ENCODE measurements around the gene SRSF5.
A peak's percentile ranks its signal among the peaks of the same experiment; 100 is the strongest.

Gene SRSF5

DNA sequence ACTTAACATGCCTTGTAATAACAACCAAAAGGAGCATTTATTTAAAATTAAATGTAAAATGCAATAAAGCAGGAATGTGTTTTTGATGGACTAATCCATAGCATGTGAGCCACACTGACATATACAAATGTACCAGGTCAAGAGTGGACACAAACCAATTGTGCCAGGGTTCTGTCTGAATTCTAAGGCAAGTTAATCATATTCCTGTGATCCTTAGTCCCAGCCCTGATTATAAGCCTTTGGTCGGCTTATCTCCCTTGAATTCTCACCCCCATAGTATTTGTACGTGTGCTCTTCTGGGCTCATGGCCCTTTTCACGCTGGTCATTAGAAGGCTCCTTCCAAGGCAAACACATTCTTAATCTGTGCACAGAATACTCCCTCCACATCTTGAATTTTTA is 10.6 kb upstream of the SRSF5 start:
- H3K4me1 ChIP-seq (ENCODE audit: control insufficient read depth, insufficient read depth, low read depth, low read length) = no peaks in the 10 kb centered on the region
- 96% methylated on average over 3 of the region's 3 CpGs for WGBS
- H2BK120ac ChIP-seq (ENCODE audit: low read depth, low read length) = no peak overlapping the region
- no peak overlapping the region for H3K9ac ChIP-seq (ENCODE audit: low read length)
- no peak overlapping the region for H3K4me3 ChIP-seq (ENCODE audit: insufficient read depth in 1 of 2, low read depth in 1 of 2, low read length in 2 of 2)
- H3K4me2 ChIP-seq (ENCODE audit: low read length, poor library complexity, severe bottlenecking) = no peak overlapping the region
- H3K79me1 ChIP-seq (replicated peaks; ENCODE audit: low read length, poor library complexity, severe bottlenecking) = no peaks in the 10 kb centered on the region
- H2AK5ac ChIP-seq (ENCODE audit: low read length, severe bottlenecking) = no peak overlapping the region
- no peak overlapping the region for H2BK5ac ChIP-seq (ENCODE audit: low read depth, low read length, poor library complexity, severe bottlenecking)
- H3K4ac ChIP-seq (ENCODE audit: low read depth in 1 of 2, low read length in 2 of 2) = no peak overlapping the region
- H3K9me3 ChIP-seq (ENCODE audit: control insufficient read depth, low read length) = no peaks in the 10 kb centered on the region
- no peaks in the 10 kb centered on the region for H3K27me3 ChIP-seq (ENCODE audit: control insufficient read depth in 1 of 2, insufficient read depth in 1 of 2, low read length in 2 of 2)
- H3K27ac ChIP-seq (ENCODE audit: low read length, poor library complexity, severe bottlenecking) = no peak overlapping the region
- H3K36me3 ChIP-seq (ENCODE audit: control insufficient read depth in 1 of 2, insufficient read depth in 2 of 2, low read depth in 1 of 2, low read length in 2 of 2) = no peaks in the 10 kb centered on the region
- no peak overlapping the region for H2BK12ac ChIP-seq (ENCODE audit: low read length in 2 of 2)
- no peak overlapping the region for H4K91ac ChIP-seq (ENCODE audit: low read length)
- H2AFZ ChIP-seq (ENCODE audit: low read depth, low read length) = no peak overlapping the region
- DNase-seq = no peak
- H3K18ac ChIP-seq (ENCODE audit: low read depth in 1 of 2, low read length in 2 of 2) = no peak overlapping the region
- no peak overlapping the region for H2BK15ac ChIP-seq (ENCODE audit: low read depth, poor library complexity, severe bottlenecking)
- H3K23ac ChIP-seq (ENCODE audit: low read length in 2 of 2) = no peak overlapping the region
- no peak overlapping the region for H3K14ac ChIP-seq (ENCODE audit: low read length in 2 of 2)
- no peak overlapping the region for H4K8ac ChIP-seq (ENCODE audit: low read length)

DNA sequence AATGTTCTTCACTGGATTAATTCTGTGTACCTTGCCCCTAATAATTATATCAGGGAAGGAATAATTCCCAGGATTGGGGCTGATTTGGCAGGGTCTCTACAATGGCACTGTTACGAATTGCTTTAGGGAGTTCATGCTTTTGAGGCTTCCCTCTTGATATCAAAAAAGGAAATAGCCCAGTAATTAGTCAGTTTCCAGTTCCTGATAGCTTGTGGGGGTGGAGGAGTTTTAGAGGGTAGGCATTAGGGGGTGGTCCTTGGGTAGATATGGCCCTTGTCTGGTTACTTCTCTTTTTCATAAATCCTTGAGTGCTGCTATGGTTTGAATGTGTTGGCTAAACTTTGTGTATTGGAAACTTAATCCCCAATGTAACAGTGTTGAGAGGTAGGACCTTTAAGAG is 6.1 kb upstream of the SRSF5 start:
- Histone ChIP-seq H3K4me3 (ENCODE audit: insufficient read depth in 1 of 2, low read depth in 1 of 2, low read length in 2 of 2) (no peak overlapping the region), H3K18ac (ENCODE audit: low read depth in 1 of 2, low read length in 2 of 2) (no peak overlapping the region), H2AK5ac (ENCODE audit: low read length, severe bottlenecking) (no peak overlapping the region), H3K79me1 (replicated peaks; ENCODE audit: low read length, poor library complexity, severe bottlenecking) (peaks cover 2% of the 10 kb centered on the region), H3K27me3 (ENCODE audit: control insufficient read depth in 1 of 2, insufficient read depth in 1 of 2, low read length in 2 of 2) (no peaks in the 10 kb centered on the region), H3K14ac (ENCODE audit: low read length in 2 of 2) (no peak overlapping the region), H4K8ac (ENCODE audit: low read length) (no peak overlapping the region), H3K4me1 (ENCODE audit: control insufficient read depth, insufficient read depth, low read depth, low read length) (no peaks in the 10 kb centered on the region), H3K23ac (ENCODE audit: low read length in 2 of 2) (no peak overlapping the region), H4K91ac (ENCODE audit: low read length) (no peak overlapping the region), H2BK5ac (ENCODE audit: low read depth, low read length, poor library complexity, severe bottlenecking) (no peak overlapping the region), H2BK15ac (ENCODE audit: low read depth, poor library complexity, severe bottlenecking) (no peak overlapping the region), H3K4me2 (ENCODE audit: low read length, poor library complexity, severe bottlenecking) (no peak overlapping the region), H3K9ac (ENCODE audit: low read length) (no peak overlapping the region), H3K4ac (ENCODE audit: low read depth in 1 of 2, low read length in 2 of 2) (no peak overlapping the region), H3K36me3 (ENCODE audit: control insufficient read depth in 1 of 2, insufficient read depth in 2 of 2, low read depth in 1 of 2, low read length in 2 of 2) (no peaks in the 10 kb centered on the region), H2BK120ac (ENCODE audit: low read depth, low read length) (no peak overlapping the region), H3K9me3 (ENCODE audit: control insufficient read depth, low read length) (no peaks in the 10 kb centered on the region), H2BK12ac (ENCODE audit: low read length in 2 of 2) (no peak overlapping the region), H3K27ac (ENCODE audit: low read length, poor library complexity, severe bottlenecking) (no peak overlapping the region), H2AFZ (ENCODE audit: low read depth, low read length) (no peak overlapping the region)
- no peak for DNase-seq
- WGBS = 50% methylated on average over 1 of the region's 1 CpG

DNA sequence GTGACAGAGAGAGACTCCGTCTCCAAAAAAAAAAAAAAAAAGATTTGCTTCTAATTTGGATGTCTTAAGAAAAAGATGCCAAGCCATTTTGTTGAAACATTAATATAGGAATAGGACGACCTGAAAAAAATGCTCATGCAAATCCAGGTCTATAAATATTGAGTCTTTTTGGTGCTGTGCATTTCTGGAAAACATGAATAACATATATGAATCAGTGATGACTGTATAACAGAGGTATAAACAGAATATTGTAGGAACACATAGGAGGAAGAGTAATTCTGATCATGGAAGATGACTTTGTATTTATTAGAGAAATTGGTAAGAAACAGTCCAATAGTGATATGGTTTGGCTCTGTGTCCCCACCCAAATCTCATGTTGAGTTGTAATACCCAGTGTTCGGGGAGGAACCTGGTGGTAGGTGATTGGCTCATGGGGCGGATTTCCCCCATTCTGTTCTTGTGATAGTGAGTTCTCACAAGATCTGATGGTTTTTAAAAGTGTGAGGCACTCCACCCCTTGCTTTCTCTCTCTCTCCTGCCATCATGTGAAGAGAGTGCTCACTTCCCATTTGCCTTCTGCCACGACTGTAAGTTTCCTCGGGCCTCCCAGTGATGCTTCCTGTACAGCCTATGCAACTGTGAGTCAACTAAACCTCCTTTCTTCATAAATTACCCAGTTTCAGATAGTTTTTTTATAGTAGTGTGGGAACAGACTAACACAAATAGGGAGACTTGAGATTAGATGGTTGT is 3.0 kb upstream of the SRSF5 start:
- H3K4ac ChIP-seq (ENCODE audit: low read depth in 1 of 2, low read length in 2 of 2) = no peak overlapping the region
- no peaks in the 10 kb centered on the region for H3K27me3 ChIP-seq (ENCODE audit: control insufficient read depth in 1 of 2, insufficient read depth in 1 of 2, low read length in 2 of 2)
- H2AFZ ChIP-seq (ENCODE audit: low read depth, low read length) = no peak overlapping the region
- no peak overlapping the region for H2BK15ac ChIP-seq (ENCODE audit: low read depth, poor library complexity, severe bottlenecking)
- H2AK5ac ChIP-seq (ENCODE audit: low read length, severe bottlenecking) = no peak overlapping the region
- no peak overlapping the region for H2BK5ac ChIP-seq (ENCODE audit: low read depth, low read length, poor library complexity, severe bottlenecking)
- no peaks in the 10 kb centered on the region for H3K9me3 ChIP-seq (ENCODE audit: control insufficient read depth, low read length)
- DNase-seq = peak; percentile 68
- H3K4me2 ChIP-seq (ENCODE audit: low read length, poor library complexity, severe bottlenecking) = no peak overlapping the region
- peaks cover 4% of the 10 kb centered on the region for H3K4me1 ChIP-seq (ENCODE audit: control insufficient read depth, insufficient read depth, low read depth, low read length)
- no peak overlapping the region for H4K8ac ChIP-seq (ENCODE audit: low read length)
- H3K4me3 ChIP-seq (ENCODE audit: insufficient read depth in 1 of 2, low read depth in 1 of 2, low read length in 2 of 2) = no peak overlapping the region
- H3K79me1 ChIP-seq (replicated peaks; ENCODE audit: low read length, poor library complexity, severe bottlenecking) = peaks cover 7% of the 10 kb centered on the region
- peaks cover 4 to 12% of the 10 kb centered on the region in 2 experiments for H3K36me3 ChIP-seq (ENCODE audit: control insufficient read depth in 1 of 2, insufficient read depth in 2 of 2, low read depth in 1 of 2, low read length in 2 of 2)
- WGBS = 89% methylated on average over 5 of the region's 6 CpGs
- H4K91ac ChIP-seq (ENCODE audit: low read length) = no peak overlapping the region
- no peak overlapping the region for H2BK12ac ChIP-seq (ENCODE audit: low read length in 2 of 2)
- no peak overlapping the region for H3K23ac ChIP-seq (ENCODE audit: low read length in 2 of 2)
- H3K27ac ChIP-seq (ENCODE audit: low read length, poor library complexity, severe bottlenecking) = no peak overlapping the region
- H3K18ac ChIP-seq (ENCODE audit: low read depth in 1 of 2, low read length in 2 of 2) = no peak overlapping the region
- H2BK120ac ChIP-seq (ENCODE audit: low read depth, low read length) = no peak overlapping the region
- no peak overlapping the region for H3K14ac ChIP-seq (ENCODE audit: low read length in 2 of 2)
- no peak overlapping the region for H3K9ac ChIP-seq (ENCODE audit: low read length)

DNA sequence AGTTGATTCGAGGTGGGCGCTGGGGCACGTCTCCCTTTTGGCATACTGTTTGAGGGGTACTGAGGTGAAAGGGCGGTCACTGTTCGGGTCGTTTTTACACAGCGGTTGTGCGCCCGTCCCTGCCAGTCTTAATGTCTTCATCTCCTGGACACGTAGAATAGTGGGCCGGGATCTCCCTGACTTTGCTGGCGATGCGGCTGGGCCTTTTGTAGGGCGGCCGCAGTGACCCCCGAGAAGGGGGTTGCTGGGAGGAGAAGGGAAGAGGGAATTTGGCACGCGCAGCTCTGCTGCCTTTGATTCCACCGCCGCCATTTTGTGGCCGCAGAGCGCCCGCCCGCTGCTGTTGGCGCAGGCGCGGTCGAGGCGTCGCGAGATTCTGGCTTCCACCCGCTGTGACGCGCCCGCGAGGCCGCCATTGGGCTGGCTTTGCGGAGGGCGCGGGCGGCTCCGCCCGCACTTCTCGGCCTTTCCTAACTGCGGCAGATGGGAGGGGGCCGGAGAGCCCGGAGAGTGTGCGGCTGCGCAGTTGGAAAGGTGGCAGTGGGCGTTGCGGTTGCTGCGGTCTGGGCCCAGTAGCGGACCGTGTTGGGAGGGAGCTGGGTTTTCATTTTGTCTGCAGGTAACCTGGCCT is 542 bp downstream of the SRSF5 start:
- WGBS = under 1% methylated on average over 52 of the region's 54 CpGs
- peaks cover 21 to 47% of the 10 kb centered on the region in 2 experiments for H3K36me3 ChIP-seq (ENCODE audit: control insufficient read depth in 1 of 2, insufficient read depth in 2 of 2, low read depth in 1 of 2, low read length in 2 of 2)
- H3K4me1 ChIP-seq (ENCODE audit: control insufficient read depth, insufficient read depth, low read depth, low read length) = peaks cover 12% of the 10 kb centered on the region

More for the DNA sequence above, 542 bp downstream of the SRSF5 start:
- peak; percentile 90 for DNase-seq
- Histone ChIP-seq H2AFZ (ENCODE audit: low read depth, low read length) (peak overlapping the region; percentile 51), H4K91ac (ENCODE audit: low read length) (peak overlapping the region; percentile 95), H3K9me3 (ENCODE audit: control insufficient read depth, low read length) (no peaks in the 10 kb centered on the region), H2BK120ac (ENCODE audit: low read depth, low read length) (peak overlapping the region; percentile 42), H3K23ac (ENCODE audit: low read length in 2 of 2) (peak overlapping the region; percentile 75 to 87), H3K4me2 (ENCODE audit: low read length, poor library complexity, severe bottlenecking) (peak overlapping the region; percentile 74), H3K27ac (ENCODE audit: low read length, poor library complexity, severe bottlenecking) (peak overlapping the region; percentile 97), H2BK15ac (ENCODE audit: low read depth, poor library complexity, severe bottlenecking) (peak overlapping the region; percentile 40), H3K9ac (ENCODE audit: low read length) (peak overlapping the region; percentile 100), H4K8ac (ENCODE audit: low read length) (peak overlapping the region; percentile 100), H2BK12ac (ENCODE audit: low read length in 2 of 2) (peak overlapping the region in 1 of 2 experiments; percentile 90), H3K4me3 (ENCODE audit: insufficient read depth in 1 of 2, low read depth in 1 of 2, low read length in 2 of 2) (peak overlapping the region; percentile 97 to 99), H3K27me3 (ENCODE audit: control insufficient read depth in 1 of 2, insufficient read depth in 1 of 2, low read length in 2 of 2) (no peaks in the 10 kb centered on the region), H3K4ac (ENCODE audit: low read depth in 1 of 2, low read length in 2 of 2) (peak overlapping the region; percentile 96 to 97), H2BK5ac (ENCODE audit: low read depth, low read length, poor library complexity, severe bottlenecking) (peak overlapping the region; percentile 47), H2AK5ac (ENCODE audit: low read length, severe bottlenecking) (peak overlapping the region; percentile 98), H3K14ac (ENCODE audit: low read length in 2 of 2) (peak overlapping the region in 1 of 2 experiments; percentile 83), H3K18ac (ENCODE audit: low read depth in 1 of 2, low read length in 2 of 2) (peak overlapping the region; percentile 98 to 99), H3K79me1 (replicated peaks; ENCODE audit: low read length, poor library complexity, severe bottlenecking) (peaks cover 19% of the 10 kb centered on the region)

Data from mesenchymal stem cell (in vitro differentiated cells and primary cell).